T-cell (primary cell): ENCODE measurements around the gene ASXL3. TPM values are rescaled to one million over a fixed set of nuclear protein-coding genes. Genes with fewer than 3 reads are reported as not detected.

Experiments
- ATAC-seq, 4 experiments: fragments of 200-7000 bp in 3 of 4; fragments of 150-1000 bp in 1 of 4; cut with Tn5 transposase; replicated peaks in 1 of 4; 1 replicate in 3 of 4; 2 replicates in 1 of 4; pipeline ENCODE4 v1.10.0; 2021; ENCODE audit warnings: moderate library complexity in 3 of 4, mild to moderate bottlenecking in 2 of 4, moderate number of reproducible peaks in 1 of 4
- CTCF ChIA-PET, 2 donors: fragments of 300-600 bp; sonication (Branson Sonifier 250); formaldehyde crosslinking; loops; one replicate each; lab custom pipeline; 2022; ENCODE audit warnings: antibody characterized with exemption in 2 of 2; lab: Charles Lee
- POLR2A ChIA-PET, 2 donors: fragments of 300-600 bp; sonication (Branson Sonifier 250); formaldehyde crosslinking; loops; one replicate each; lab custom pipeline; 2022; ENCODE audit warnings: antibody characterized with exemption in 2 of 2; lab: Charles Lee
- DNase-seq, 35 experiments: peaks; one replicate each; pipeline versions ENCODE4 v3.0.0 to v3.0.0-alpha.2; 2013 to 2023
- H3K27ac ChIP-seq: one replicate; pipeline ENCODE4 v1.5.1; 2013; ENCODE audit warnings: low read length
- H3K27me3 ChIP-seq, 2 experiments: replicated peaks in 1 of 2; 1 replicate in 1 of 2; 2 replicates in 1 of 2; pipeline versions ENCODE4 v1.6.1 to v1.7.0; 2013; ENCODE audit warnings: low read length in 1 of 2, mixed read lengths in 1 of 2; ENCODE audit not compliant: control insufficient read depth in 2 of 2, insufficient read depth in 2 of 2; ENCODE audit errors: extremely low read depth in 1 of 2
- H3K36me3 ChIP-seq, 2 donors: 1 replicate in 1 of 2; 2 replicates in 1 of 2; pipeline versions ENCODE4 v1.6.1 to v1.7.0; 2013; ENCODE audit warnings: low read length in 1 of 2; ENCODE audit not compliant: control insufficient read depth in 2 of 2, insufficient read depth in 1 of 2; ENCODE audit errors: extremely low read depth in 1 of 2
- H3K4me1 ChIP-seq, 2 experiments: 1 replicate in 1 of 2; 2 replicates in 1 of 2; pipeline versions ENCODE4 v1.6.1 to v1.7.0; 2013; ENCODE audit warnings: low read length in 2 of 2, mixed read lengths in 1 of 2; ENCODE audit not compliant: insufficient read depth in 2 of 2, control insufficient read depth in 1 of 2; ENCODE audit errors: extremely low read depth in 1 of 2
- H3K4me3 ChIP-seq, 2 donors: 1 replicate in 1 of 2; 2 replicates in 1 of 2; pipeline versions ENCODE4 v1.5.1 to v1.7.0; 2013; ENCODE audit warnings: mild to moderate bottlenecking in 2 of 2, low read length in 1 of 2, moderate library complexity in 1 of 2; ENCODE audit not compliant: control insufficient read depth in 1 of 2; ENCODE audit errors: extremely low read depth in 1 of 2
- H3K9me3 ChIP-seq: 2 replicates; pipeline ENCODE4 v1.7.0; 2013
- H3K27ac Mint-ChIP-seq, 2 donors: one replicate each; pipeline ENCODE4 v1.8.0; 2020 to 2021; ENCODE audit warnings: mild to moderate bottlenecking in 2 of 2, mixed read lengths in 2 of 2
- H3K27me3 Mint-ChIP-seq, 2 donors: one replicate each; pipeline ENCODE4 v1.8.0; 2021 to 2022; ENCODE audit warnings: mixed read lengths in 2 of 2
- H3K36me3 Mint-ChIP-seq: one replicate; pipeline ENCODE4 v1.8.0; 2021; ENCODE audit warnings: mixed read lengths
- H3K4me1 Mint-ChIP-seq, 3 donors: one replicate each; pipeline ENCODE4 v1.8.0; 2020 to 2022; ENCODE audit warnings: mixed read lengths in 3 of 3, mild to moderate bottlenecking in 1 of 3
- H3K4me3 Mint-ChIP-seq, 3 donors: one replicate each; pipeline ENCODE4 v1.8.0; 2020 to 2022; ENCODE audit warnings: mild to moderate bottlenecking in 3 of 3, mixed read lengths in 3 of 3, moderate library complexity in 3 of 3
- H3K9me3 Mint-ChIP-seq, 3 donors: one replicate each; pipeline ENCODE4 v1.8.0; 2020 to 2022; ENCODE audit warnings: mixed read lengths in 3 of 3
- WGBS: methylation state at CpG from one replicate; pipeline ENCODE4 v1.1.5; 2013; ENCODE audit warnings: missing lambda C conversion rate; ENCODE audit not compliant: insufficient coverage; 5-methylcytosine and 5-hydroxymethylcytosine counted together
- total RNA-seq, 35 experiments: library from RNA in 6 of 35; stranded (reverse) in 6 of 35; fragments of 120-200 nt in 1 of 35; gene quantifications; one replicate each; pipeline versions ENCODE4 v1.2.1 to v1.2.4 and lab custom pipeline; 2013 to 2026

Gene ASXL3
- total RNA-seq, 5 donors from 2014 or later (not counting 1 experiment from before 2014, with no cell fraction given): not detected

DNA sequence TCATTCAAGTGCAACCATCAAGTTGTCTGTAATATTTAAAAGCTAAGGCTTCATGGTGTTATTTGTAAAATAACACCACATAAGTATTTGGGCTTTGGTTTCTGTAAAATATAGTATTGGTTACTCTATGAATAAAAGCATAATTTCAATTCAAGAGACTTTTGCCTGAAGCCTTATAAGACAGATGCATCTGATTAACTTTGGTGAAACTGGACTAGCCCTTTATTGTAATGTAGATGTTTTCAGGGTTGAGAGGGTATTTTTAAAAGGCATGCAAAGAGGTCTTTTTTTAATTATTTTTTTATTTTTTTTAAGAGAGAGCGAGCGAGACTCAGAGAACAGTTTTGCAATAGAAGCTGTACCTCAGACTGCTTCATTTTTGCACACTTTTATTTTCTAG is 66.5 kb downstream of the ASXL3 start:
- no peak overlapping the region for H3K4me3 Mint-ChIP-seq
- H3K27me3 ChIP-seq: no peaks in the 10 kb centered on the region
- H3K4me1 ChIP-seq: no peaks in the 10 kb centered on the region
- CTCF ChIA-PET: interaction anchor here in 1 of 2 donors (0.7 kb wide), 1 partner anchor 939 kb away, joined by 3 read pairs; no protein-coding TSS in a partner anchor
- WGBS: no CpG with 5 or more reads among the region's 2 CpGs
- DNase-seq (no peak), ATAC-seq (no peak)
- H3K27ac ChIP-seq: no peak overlapping the region
- H3K36me3 Mint-ChIP-seq: no peaks in the 10 kb centered on the region
- H3K4me3 ChIP-seq: no peak overlapping the region
- no peaks in the 10 kb centered on the region for H3K27me3 Mint-ChIP-seq
- peaks cover 0 to 2% (median 0%) of the 10 kb centered on the region in 3 donors for H3K9me3 Mint-ChIP-seq
- H3K36me3 ChIP-seq: no peaks in the 10 kb centered on the region
- H3K9me3 ChIP-seq: no peaks in the 10 kb centered on the region
- POLR2A ChIA-PET: no interaction called here
- no peak overlapping the region for H3K27ac Mint-ChIP-seq
- H3K4me1 Mint-ChIP-seq: no peaks in the 10 kb centered on the region

DNA sequence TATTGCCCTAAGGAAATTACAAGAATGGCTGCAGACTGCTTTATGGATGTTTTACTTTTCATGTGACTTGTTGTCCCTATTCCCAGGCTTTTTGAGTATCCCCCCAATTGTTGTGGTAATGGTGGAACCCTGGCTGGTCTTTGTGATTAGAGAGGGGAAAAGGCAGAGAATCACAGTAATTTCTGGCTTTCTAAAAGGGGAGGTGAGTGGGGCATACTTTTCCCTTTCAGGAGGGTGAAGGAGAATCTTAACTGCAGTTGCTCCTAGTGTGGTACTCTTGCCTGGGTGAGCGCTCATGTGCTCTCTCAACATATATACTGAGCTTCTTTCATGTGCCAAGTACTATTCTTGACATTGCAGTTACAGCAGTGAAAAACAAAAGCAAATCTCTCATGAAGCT is 69.3 kb downstream of the ASXL3 start:
- no peaks in the 10 kb centered on the region for H3K9me3 ChIP-seq
- H3K27me3 Mint-ChIP-seq: no peaks in the 10 kb centered on the region
- H3K27ac Mint-ChIP-seq: no peak overlapping the region
- no peaks in the 10 kb centered on the region for H3K36me3 ChIP-seq
- H3K4me1 Mint-ChIP-seq: no peaks in the 10 kb centered on the region
- ChIA-PET POLR2A (no interaction called here), CTCF (no interaction called here)
- H3K27me3 ChIP-seq: no peaks in the 10 kb centered on the region
- H3K4me1 ChIP-seq: no peaks in the 10 kb centered on the region
- ATAC-seq (no peak), DNase-seq (no peak)
- no peak overlapping the region for H3K4me3 Mint-ChIP-seq
- no peak overlapping the region for H3K4me3 ChIP-seq
- H3K9me3 Mint-ChIP-seq: peaks cover 0 to 2% (median 2%) of the 10 kb centered on the region in 3 donors
- no peaks in the 10 kb centered on the region for H3K36me3 Mint-ChIP-seq
- WGBS: no CpG with 5 or more reads among the region's 1 CpG
- H3K27ac ChIP-seq: no peak overlapping the region

DNA sequence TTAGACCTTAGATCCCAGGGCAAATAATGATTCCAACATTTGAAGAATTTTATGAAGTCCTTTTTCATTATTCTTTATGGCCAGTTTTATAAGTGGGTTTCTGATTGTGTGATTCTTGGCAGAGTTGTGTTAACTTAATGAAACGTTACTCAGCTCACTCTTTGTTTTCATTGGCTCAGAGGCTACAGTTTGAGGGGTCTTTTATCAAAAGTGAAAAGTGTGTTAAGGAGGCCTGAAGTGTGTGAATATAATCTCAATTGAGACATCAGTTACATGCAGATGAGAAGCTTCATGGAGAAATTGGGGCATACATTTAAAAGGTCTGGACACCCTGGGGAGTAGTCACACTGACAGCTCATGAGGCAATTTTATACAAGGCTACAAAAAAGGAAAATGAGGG is 74.6 kb downstream of the ASXL3 start:
- Mint-ChIP-seq H3K36me3 (no peaks in the 10 kb centered on the region), H3K27me3 (no peaks in the 10 kb centered on the region), H3K4me3 (no peak overlapping the region), H3K9me3 (peaks cover 2 to 7% (median 3%) of the 10 kb centered on the region in 3 donors), H3K27ac (no peak overlapping the region), H3K4me1 (no peaks in the 10 kb centered on the region)
- Histone ChIP-seq H3K4me1 (no peaks in the 10 kb centered on the region), H3K36me3 (no peaks in the 10 kb centered on the region), H3K27me3 (no peaks in the 10 kb centered on the region), H3K4me3 (no peak overlapping the region), H3K27ac (no peak overlapping the region), H3K9me3 (no peaks in the 10 kb centered on the region)
- no peak for DNase-seq
- 33% methylated on average over 1 of the region's 1 CpG for WGBS
- ATAC-seq: no peak
- CTCF ChIA-PET: no interaction called here
- POLR2A ChIA-PET: no interaction called here

DNA sequence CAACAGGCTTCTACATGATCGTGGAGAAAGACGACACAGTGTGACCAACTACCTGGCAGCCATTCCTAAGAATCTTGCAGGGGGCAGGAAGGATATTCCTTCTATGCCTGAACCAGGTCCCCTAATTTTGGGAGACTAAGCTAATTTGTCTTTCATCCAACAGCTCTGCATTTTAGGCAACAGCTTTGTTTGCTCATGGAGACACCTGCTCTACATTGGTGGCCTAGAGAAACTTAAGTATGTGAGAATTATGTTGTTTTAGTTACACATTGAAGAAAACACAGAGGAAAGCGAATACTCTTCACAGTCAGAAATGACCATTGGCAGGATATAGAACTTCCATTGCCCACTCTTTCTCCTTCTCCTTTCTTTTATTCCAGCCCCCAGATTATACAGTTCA is 75.2 kb downstream of the ASXL3 start:
- ChIA-PET POLR2A (no interaction called here), CTCF (no interaction called here)
- H3K27me3 ChIP-seq: no peaks in the 10 kb centered on the region
- no peaks in the 10 kb centered on the region for H3K4me1 ChIP-seq
- no peaks in the 10 kb centered on the region for H3K9me3 ChIP-seq
- H3K27ac Mint-ChIP-seq: no peak overlapping the region
- H3K36me3 Mint-ChIP-seq: no peaks in the 10 kb centered on the region
- DNase-seq (no peak), ATAC-seq (no peak)
- no peaks in the 10 kb centered on the region for H3K4me1 Mint-ChIP-seq
- H3K36me3 ChIP-seq: no peaks in the 10 kb centered on the region
- no CpG with 5 or more reads among the region's 3 CpGs for WGBS
- no peak overlapping the region for H3K27ac ChIP-seq
- H3K4me3 Mint-ChIP-seq: no peak overlapping the region
- H3K4me3 ChIP-seq: no peak overlapping the region
- no peaks in the 10 kb centered on the region for H3K27me3 Mint-ChIP-seq
- peaks cover 2 to 7% (median 3%) of the 10 kb centered on the region in 3 donors for H3K9me3 Mint-ChIP-seq

DNA sequence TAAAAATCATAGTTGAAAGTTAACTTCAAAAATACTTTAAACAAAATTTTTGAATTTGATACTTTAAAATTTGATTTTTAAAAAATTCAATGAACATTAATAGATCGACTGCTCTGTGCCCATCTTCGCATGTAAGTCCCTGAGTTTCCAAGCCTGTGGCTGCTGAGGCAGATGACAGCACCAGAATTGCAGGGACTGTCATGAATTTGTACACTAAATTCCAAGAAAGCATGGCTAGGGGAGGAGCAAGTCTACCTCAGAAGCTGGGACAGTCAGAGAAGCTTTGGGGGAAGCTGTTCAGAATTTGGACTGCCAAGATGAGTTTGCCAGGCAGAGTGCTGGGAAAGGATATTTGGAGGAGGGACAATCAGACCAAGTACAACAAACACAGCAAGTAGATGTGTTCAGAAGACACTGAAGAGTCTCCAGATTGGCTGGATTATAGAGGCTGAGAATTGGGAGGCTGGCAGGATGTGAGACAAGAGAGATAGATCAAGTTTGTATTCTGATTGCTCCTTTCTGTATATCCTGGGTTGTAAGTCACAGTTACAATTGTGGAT is 79.0 kb downstream of the ASXL3 start:
- DNase-seq (no peak), ATAC-seq (no peak)
- H3K27ac ChIP-seq: no peak overlapping the region
- Mint-ChIP-seq H3K4me1 (no peaks in the 10 kb centered on the region), H3K9me3 (peaks cover 2 to 7% (median 3%) of the 10 kb centered on the region in 3 donors), H3K36me3 (no peaks in the 10 kb centered on the region), H3K27ac (no peak overlapping the region), H3K4me3 (no peak overlapping the region), H3K27me3 (no peaks in the 10 kb centered on the region)
- POLR2A ChIA-PET: no interaction called here
- H3K9me3 ChIP-seq: no peaks in the 10 kb centered on the region
- no peak overlapping the region for H3K4me3 ChIP-seq
- H3K4me1 ChIP-seq: no peaks in the 10 kb centered on the region
- WGBS: 96% methylated on average over 2 of the region's 2 CpGs
- H3K27me3 ChIP-seq: no peaks in the 10 kb centered on the region
- no peaks in the 10 kb centered on the region for H3K36me3 ChIP-seq
- CTCF ChIA-PET: no interaction called here

DNA sequence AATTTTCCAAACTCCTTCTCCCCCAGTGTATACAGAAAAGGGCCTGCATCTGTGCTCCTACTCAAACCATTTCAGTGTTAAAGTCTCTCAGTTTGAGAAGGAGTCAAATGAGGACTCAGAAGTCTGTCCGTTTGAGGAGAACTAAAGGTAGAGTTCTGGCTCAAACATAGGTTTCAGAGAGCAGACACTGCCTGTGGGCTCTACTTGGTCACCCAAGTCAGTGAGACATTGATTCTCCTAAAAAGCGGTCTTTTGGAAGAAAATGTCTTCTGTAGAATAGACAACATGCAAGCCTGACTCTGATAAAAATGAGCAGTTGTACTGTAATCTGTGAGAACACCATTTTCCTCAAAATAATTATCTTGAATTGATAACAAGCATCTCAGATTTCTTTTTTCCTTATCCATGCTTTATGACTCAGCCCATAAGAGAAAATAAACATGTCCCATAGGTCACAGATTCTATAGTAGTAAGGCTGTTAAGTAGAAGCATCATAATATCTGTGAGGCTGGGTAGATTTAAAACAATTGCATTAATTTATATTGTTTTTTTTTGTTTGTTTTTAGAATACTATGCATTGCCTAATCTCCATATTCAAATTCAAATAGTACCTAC is 82.8 kb downstream of the ASXL3 start:
- no peak overlapping the region for H3K4me3 Mint-ChIP-seq
- no peaks in the 10 kb centered on the region for H3K9me3 ChIP-seq
- no peak overlapping the region for H3K4me3 ChIP-seq
- CTCF ChIA-PET: no interaction called here
- no peaks in the 10 kb centered on the region for H3K27me3 Mint-ChIP-seq
- peaks cover 0 to 4% (median 3%) of the 10 kb centered on the region in 3 donors for H3K9me3 Mint-ChIP-seq
- no peak overlapping the region for H3K27ac ChIP-seq
- DNase-seq (no peak), ATAC-seq (no peak)
- H3K4me1 Mint-ChIP-seq: no peaks in the 10 kb centered on the region
- no peaks in the 10 kb centered on the region for H3K4me1 ChIP-seq
- WGBS: 50% methylated on average over 1 of the region's 2 CpGs
- no peaks in the 10 kb centered on the region for H3K27me3 ChIP-seq
- no peak overlapping the region for H3K27ac Mint-ChIP-seq
- H3K36me3 Mint-ChIP-seq: no peaks in the 10 kb centered on the region
- POLR2A ChIA-PET: interaction anchor here in 1 of 2 donors (0.6 kb wide), 1 partner anchor 872 kb away, joined by 4 read pairs; no protein-coding TSS in a partner anchor
- H3K36me3 ChIP-seq: no peaks in the 10 kb centered on the region
